ENCODE data around the gene PRSS8. TPM values are rescaled to one million over a fixed set of nuclear protein-coding genes. Genes with fewer than 3 reads are reported as not detected.
A peak's percentile ranks its signal among the peaks of the same experiment; 100 is the strongest.

PRSS8 gene
- 146 and 169 TPM in 2 replicates for total RNA-seq

DNA sequence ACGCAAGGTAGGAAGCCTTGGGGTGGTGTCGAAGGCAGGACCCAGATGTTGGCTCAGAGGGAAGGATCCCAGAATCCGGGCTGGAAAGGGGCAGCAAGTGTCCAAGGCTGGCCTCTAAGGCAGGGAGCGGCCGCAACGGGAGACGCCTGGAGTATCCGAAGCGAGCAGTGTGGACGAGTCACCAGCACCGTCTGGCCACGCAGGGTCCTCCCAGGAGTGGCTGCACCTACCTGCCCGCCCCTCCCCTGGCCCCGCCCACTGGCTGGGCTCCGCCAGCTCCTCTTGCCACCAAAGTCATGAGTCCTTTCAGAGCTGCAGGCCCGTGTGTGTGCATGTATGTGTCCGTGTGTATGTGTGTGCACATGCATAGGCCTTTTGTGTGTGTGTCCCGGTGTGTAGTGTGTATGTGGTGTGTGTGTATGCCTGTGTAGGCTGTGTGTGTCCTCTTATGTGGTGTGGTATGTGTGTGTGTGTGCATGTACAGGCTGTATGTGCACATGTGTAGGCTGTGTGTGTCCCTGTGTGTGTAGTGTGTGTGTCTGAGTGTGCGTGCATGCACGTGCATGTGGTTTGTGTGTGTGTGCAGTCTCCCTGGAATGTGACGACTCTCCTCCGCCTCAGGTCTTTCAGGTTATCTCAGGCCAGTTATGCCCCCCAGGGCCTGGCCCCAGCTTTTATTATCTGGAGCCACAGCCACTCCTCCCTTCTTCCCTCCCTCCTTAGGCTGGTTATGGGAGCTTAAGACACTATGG lies at the start of gene PRSS8:
Gene PRSS8, minus strand, starts transcription at position 193 of the 752 bp plus-strand sequence. CDS start 229 bp downstream, outside the sequence.
- TF ChIP-seq, protein P1, sequence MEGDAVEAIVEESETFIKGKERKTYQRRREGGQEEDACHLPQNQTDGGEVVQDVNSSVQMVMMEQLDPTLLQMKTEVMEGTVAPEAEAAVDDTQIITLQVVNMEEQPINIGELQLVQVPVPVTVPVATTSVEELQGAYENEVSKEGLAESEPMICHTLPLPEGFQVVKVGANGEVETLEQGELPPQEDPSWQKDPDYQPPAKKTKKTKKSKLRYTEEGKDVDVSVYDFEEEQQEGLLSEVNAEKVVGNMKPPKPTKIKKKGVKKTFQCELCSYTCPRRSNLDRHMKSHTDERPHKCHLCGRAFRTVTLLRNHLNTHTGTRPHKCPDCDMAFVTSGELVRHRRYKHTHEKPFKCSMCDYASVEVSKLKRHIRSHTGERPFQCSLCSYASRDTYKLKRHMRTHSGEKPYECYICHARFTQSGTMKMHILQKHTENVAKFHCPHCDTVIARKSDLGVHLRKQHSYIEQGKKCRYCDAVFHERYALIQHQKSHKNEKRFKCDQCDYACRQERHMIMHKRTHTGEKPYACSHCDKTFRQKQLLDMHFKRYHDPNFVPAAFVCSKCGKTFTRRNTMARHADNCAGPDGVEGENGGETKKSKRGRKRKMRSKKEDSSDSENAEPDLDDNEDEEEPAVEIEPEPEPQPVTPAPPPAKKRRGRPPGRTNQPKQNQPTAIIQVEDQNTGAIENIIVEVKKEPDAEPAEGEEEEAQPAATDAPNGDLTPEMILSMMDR (IDR thresholded peaks at IDR 0.05; ENCODE audit: insufficient read depth, low read length, poor library complexity, severe bottlenecking) = no peak
- Histone ChIP-seq H3K27me3 (ENCODE audit: control insufficient read depth, insufficient read depth, low read length) (no peaks in the 10 kb centered on the region), H3K4me3 (ENCODE audit: low read depth, low read length) (peak within 1 kb of the TSS; percentile 31), H3K36me3 (ENCODE audit: control insufficient read depth, insufficient read depth, low read length) (no peaks in the 10 kb centered on the region)
- DNase-seq (ENCODE audit: low read depth) = no peak

DNA sequence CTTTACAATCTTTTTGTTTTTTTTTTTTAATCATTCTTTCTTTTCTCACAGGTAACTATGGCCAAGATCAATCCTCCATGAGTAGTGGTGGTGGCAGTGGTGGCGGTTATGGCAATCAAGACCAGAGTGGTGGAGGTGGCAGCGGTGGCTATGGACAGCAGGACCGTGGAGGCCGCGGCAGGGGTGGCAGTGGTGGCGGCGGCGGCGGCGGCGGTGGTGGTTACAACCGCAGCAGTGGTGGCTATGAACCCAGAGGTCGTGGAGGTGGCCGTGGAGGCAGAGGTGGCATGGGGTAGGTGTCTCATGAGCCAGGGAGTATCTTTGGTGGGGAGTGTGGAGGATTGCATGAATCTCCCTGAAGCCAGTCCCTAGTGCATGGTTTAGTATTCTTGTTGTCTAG lies 49.4 kb upstream of the PRSS8 start:
- TF ChIP-seq, protein P1 (IDR thresholded peaks at IDR 0.05; ENCODE audit: insufficient read depth, low read length, poor library complexity, severe bottlenecking) = no peak
- Histone ChIP-seq H3K36me3 (ENCODE audit: control insufficient read depth, insufficient read depth, low read length) (peaks cover 8% of the 10 kb centered on the region), H3K27me3 (ENCODE audit: control insufficient read depth, insufficient read depth, low read length) (no peaks in the 10 kb centered on the region), H3K4me3 (ENCODE audit: low read depth, low read length) (no peak overlapping the region)
- no peak for DNase-seq (ENCODE audit: low read depth)

DNA sequence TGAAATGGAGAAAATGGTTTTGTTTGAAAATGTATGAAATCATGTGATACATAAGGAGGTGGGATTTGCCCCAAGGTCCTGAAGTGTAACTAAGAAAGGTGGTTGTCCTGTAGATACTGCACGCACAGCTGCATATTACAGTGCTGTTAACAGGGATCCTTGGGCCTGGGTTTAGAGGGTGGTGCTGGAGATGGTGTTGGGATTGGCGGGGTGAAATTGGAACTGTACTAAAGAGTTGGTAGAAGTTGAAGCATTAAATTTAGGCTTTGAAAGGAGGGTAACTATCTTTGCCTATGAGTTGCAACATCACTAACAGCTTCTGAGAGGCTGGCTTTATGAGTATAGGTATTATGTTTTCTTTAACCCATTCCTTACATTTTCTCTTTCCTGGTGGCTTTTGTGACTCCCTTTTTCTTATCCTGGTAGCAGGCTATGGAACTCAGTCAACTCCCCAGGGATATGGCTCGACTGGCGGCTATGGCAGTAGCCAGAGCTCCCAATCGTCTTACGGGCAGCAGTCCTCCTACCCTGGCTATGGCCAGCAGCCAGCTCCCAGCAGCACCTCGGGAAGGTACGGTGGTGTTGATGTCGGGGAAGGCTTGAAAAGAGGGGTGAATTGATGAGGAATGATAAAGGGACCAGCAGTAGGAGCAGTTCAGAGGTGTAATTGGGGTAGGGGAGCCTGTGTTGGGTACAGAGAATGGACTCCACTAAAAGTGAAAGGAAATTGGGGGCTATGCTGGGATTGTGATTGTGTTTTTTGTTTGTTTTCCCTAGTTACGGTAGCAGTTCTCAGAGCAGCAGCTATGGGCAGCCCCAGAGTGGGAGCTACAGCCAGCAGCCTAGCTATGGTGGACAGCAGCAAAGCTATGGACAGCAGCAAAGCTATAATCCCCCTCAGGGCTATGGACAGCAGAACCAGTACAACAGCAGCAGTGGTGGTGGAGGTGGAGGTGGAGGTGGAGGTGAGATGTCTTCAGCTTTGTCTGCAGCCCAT lies 48.2 kb upstream of the PRSS8 start:
- no peak overlapping the region for H3K4me3 ChIP-seq (ENCODE audit: low read depth, low read length)
- no peak for DNase-seq (ENCODE audit: low read depth)
- peaks cover 8% of the 10 kb centered on the region for H3K36me3 ChIP-seq (ENCODE audit: control insufficient read depth, insufficient read depth, low read length)

DNA sequence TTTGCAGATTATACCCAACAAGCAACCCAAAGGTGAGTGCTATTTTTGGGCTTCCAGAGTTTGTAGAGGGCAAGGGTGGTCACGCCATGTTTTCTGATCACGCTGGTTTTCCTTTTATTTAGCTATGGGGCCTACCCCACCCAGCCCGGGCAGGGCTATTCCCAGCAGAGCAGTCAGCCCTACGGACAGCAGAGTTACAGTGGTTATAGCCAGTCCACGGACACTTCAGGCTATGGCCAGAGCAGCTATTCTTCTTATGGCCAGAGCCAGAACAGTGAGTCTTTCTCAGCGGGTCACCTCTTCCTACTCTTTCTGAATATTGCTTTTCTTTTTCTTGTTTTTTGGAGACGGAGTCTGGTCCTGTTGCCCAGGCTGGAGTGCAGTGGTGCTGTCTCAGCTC lies 46.9 kb upstream of the PRSS8 start:
- Histone ChIP-seq H3K4me3 (ENCODE audit: low read depth, low read length) (peak overlapping the region; percentile 63), H3K36me3 (ENCODE audit: control insufficient read depth, insufficient read depth, low read length) (peaks cover 5% of the 10 kb centered on the region), H3K27me3 (ENCODE audit: control insufficient read depth, insufficient read depth, low read length) (no peaks in the 10 kb centered on the region)
- TF ChIP-seq, protein P1 (IDR thresholded peaks at IDR 0.05; ENCODE audit: insufficient read depth, low read length, poor library complexity, severe bottlenecking) = no peak
- no peak for DNase-seq (ENCODE audit: low read depth)

More for the DNA sequence above, 48.2 kb upstream of the PRSS8 start:
- TF ChIP-seq, protein P1 (IDR thresholded peaks at IDR 0.05; ENCODE audit: insufficient read depth, low read length, poor library complexity, severe bottlenecking) = no peak
- no peaks in the 10 kb centered on the region for H3K27me3 ChIP-seq (ENCODE audit: control insufficient read depth, insufficient read depth, low read length)

DNA sequence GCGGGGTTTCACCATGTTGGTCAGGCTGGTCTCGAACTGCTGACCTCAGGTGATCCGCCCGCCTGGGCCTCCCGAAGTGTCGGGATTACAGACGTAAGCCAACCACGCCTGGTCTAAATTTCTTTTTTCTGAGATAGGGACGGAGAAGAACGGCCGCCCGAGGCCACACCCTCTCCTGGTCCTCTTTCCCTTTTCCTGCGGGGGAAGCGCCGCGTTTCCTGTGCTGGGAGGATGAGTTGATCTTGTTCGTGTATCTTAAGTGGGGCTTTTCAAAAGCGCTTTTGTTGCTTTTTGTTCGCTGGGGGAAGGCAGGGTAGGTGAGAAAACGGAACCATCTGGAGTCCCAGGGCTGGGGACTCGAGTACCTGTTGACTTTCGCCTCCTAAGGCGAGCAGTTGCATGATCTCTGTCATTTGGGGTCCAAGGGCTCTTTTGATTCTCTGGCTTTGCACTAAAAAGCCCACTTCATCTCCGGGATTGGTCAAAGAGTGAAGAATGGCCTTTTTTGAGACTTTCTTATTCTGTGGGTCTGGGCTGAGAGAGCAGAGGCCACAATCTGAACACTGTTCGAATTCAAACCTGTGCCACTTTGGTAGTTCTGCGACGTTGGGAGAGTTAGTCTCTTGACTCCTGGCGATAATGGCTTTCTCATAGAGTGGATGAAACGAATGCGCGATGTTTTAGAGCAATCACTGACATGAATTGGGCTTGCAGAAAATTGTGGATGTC lies 45.7 kb upstream of the PRSS8 start:
- no peaks in the 10 kb centered on the region for H3K27me3 ChIP-seq (ENCODE audit: control insufficient read depth, insufficient read depth, low read length)
- peak overlapping the region; percentile 63 for H3K4me3 ChIP-seq (ENCODE audit: low read depth, low read length)
- TF ChIP-seq, protein P1 (IDR thresholded peaks at IDR 0.05; ENCODE audit: insufficient read depth, low read length, poor library complexity, severe bottlenecking) = no peak
- H3K36me3 ChIP-seq (ENCODE audit: control insufficient read depth, insufficient read depth, low read length) = peaks cover 4% of the 10 kb centered on the region
- DNase-seq (ENCODE audit: low read depth) = no peak

Measured in kidney epithelial cell (primary cell).